Activated T-cell treated with anti-CD3 and anti-CD28 coated beads, Interleukin-2, amount 50 U/mL, for 1 hour (primary cell): ENCODE data around the gene VPS35L.

Experiments
- DNase-seq: peaks from one replicate; pipeline ENCODE4 v3.0.0-alpha.2; 2020

Gene VPS35L, protein sequence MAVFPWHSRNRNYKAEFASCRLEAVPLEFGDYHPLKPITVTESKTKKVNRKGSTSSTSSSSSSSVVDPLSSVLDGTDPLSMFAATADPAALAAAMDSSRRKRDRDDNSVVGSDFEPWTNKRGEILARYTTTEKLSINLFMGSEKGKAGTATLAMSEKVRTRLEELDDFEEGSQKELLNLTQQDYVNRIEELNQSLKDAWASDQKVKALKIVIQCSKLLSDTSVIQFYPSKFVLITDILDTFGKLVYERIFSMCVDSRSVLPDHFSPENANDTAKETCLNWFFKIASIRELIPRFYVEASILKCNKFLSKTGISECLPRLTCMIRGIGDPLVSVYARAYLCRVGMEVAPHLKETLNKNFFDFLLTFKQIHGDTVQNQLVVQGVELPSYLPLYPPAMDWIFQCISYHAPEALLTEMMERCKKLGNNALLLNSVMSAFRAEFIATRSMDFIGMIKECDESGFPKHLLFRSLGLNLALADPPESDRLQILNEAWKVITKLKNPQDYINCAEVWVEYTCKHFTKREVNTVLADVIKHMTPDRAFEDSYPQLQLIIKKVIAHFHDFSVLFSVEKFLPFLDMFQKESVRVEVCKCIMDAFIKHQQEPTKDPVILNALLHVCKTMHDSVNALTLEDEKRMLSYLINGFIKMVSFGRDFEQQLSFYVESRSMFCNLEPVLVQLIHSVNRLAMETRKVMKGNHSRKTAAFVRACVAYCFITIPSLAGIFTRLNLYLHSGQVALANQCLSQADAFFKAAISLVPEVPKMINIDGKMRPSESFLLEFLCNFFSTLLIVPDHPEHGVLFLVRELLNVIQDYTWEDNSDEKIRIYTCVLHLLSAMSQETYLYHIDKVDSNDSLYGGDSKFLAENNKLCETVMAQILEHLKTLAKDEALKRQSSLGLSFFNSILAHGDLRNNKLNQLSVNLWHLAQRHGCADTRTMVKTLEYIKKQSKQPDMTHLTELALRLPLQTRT

DNA sequence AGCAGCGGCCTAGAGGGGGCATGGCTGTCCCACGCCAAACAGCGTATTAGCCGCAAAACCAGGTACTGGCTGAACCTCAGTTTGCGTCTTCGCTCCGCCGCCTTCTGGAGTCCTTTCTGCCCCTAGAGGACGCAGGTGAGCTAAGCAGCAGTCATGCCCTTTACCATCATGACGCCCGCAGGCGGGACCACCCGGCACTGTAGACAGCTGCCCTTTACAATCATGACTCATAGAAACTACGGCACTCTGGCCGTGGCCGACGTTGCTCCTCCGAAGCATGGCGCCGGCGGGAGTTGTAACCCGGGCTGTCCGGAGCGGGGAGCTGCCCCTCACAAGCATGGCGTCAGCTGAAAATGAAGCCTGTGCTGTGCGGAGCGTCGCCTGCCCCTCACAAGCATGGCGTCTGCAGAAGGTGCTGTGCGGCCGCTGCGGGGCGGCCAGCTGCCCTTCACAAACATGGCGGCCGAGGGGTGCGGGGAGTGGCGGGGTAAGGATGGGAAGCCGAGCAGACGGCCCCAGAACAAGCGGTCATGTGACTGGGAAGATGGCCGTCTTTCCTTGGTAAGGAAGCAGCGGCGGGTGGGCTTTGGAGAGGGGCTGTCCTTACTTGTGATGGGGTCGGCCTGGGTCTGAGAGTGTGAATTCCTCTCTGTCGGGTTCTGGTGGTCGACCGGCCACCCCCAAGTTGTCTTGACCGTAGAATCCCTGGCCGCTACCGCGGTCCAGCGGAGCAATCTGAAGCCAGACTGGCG, at the start of gene VPS35L:
VPS35L (plus strand) TSS at position 518 of the 752 bp plus-strand sequence; CDS start at position 545, 27 bp downstream.
- DNase-seq: peak; percentile 98

DNA sequence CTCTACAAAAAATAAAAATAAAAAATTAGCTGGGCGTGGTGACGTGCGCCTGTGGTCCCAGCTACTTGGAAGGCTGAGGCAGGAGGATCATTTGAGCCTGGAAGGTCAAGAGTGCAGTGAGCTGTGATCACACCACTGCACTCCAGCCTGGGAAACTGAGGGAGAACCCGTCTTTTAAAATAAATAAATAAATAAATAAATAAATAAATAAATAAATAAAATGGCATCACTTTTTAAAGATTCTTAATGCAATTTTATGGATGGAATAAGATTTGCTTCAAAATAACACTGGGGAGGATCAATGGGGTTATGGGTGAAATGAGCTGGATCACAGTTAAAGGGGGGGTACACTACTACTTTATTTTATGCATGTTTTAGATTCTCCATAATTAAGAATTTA, 48.5 kb upstream of the VPS35L start:
- no peak for DNase-seq

DNA sequence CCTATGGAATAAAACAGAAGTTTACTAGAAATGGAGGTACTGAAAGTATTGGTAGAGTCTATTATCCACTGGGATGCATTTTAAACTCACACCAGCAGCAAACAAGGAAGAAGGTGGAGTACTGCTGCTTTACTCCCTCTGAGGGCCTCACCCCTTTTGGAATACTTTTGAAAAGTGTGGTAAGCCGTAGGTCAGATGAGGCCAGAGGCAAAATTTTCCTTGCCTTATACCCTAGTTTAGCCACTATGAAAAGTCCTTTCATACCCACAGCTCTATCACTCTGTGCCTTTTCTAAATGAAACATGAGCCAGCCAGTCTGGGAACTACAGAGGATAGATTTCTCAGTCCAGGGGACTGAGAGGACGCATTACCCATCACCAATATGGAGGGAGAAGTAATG, 47.6 kb upstream of the VPS35L start:
- no peak for DNase-seq

DNA sequence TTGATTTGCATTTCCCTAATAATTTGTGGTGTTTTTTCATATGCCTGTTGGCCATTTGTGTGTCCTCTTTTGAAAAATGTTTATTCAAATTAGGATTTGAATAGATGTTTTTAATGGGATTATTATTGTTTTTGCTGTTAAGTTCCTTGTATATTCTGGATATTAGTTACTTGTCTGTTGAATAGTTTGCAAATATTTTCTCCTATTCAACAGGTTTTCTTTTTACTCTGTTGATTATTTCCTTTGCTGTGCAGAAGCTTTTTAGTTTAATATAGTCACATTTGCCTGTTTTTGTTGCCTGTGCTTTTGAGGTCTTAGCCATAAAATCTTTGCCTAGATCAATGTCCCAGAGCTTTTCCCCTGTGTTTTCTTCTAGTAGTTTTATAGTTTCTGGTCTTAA, 43.2 kb upstream of the VPS35L start:
- DNase-seq: no peak

DNA sequence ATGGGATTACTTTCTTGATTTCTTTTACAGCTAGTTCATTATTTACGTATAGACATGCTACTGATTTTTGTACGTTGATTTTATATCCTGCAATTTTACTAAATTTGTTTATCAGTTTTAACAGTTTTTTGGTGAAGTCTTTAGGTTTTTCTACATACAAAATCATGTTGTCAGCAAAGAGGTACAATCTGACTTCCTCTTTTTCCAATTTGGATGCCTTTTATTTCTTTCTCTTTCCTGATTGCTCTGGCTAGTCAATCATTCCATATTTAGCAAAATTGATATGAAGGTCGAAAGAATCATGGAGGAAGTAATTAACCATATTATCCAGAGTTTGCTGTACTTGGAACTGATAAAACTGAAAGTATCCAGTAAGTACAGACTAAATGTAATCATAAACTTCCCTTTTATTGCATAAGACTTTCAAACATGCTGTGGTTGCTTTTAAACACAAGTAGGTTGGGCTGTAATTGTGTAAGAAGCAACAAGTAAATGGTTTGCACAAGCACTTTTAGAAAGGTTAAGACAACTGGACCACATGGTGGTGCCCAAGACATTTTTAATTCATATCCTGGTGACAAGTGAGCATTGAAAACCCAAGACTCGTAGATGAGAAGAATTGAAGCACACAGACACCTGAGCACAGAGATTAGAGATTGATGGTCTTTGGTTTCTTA, 42.0 kb upstream of the VPS35L start:
- DNase-seq: no peak

DNA sequence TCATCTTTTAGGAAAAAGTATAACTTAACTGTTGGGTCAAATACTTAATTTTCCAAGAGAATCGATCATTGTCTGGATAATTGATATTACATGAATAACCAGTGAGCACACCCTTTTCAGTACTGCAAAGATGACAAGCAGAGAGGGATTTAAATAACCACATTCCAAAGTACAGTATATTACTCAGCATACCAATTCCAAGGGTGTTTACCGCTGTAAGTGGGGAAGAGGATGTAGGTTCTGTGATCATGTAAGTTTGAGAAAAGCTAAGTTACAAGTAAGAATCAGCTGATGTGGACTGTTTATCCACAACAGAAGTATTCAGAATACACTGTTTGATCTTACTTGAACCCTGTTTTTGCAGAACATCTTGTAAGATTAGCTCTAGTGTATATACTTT, 39.7 kb upstream of the VPS35L start:
- DNase-seq: no peak

DNA sequence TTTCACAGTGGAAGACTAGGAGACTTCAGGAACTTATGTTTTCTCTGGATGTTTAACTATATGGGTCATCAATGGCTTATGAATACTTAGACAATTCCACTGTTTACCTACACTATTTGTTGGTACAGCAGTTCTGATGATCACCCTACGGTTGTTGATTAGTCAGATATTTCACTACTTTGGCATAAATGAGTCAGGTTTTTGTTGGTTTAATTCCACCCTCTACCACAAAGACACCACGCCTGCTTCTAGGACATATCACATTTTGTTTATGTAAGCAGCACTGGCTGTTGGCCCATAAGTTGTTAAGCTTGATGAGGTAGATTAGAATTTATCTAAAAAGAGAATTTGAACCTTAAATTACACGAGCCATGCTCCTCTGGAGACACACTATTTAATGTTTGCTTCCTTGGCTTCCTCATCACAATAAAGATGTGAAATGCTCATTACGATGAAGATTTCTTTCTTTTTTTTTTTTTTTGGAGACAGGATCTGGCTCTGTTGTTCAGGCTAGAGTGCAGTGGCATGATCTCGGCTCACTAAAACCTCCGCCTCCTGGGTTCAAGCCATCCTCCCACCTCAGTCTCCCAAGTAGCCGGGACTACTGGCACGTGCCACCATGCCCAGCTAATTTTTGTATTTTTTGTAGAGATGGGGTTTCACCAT, 37.9 kb upstream of the VPS35L start:
- DNase-seq: no peak

DNA sequence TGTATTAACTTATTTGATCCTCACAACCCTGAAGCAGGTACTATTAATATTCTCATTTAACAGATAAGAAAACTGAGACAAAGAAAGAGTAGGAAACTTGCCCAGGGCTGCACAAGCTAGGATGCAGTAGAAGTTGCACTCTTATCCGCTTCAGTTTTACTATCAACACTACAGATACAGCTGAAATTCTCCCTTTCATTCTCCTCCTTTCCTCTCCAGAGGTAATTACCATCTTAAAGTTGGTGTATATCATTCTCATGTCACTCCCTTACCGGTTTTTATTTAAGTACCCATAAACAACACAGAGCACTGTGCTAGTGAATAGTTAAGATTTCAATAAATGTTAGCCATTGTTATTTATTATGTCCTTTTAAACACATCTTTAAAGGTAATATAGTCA, 37.1 kb upstream of the VPS35L start:
- DNase-seq: no peak

DNA sequence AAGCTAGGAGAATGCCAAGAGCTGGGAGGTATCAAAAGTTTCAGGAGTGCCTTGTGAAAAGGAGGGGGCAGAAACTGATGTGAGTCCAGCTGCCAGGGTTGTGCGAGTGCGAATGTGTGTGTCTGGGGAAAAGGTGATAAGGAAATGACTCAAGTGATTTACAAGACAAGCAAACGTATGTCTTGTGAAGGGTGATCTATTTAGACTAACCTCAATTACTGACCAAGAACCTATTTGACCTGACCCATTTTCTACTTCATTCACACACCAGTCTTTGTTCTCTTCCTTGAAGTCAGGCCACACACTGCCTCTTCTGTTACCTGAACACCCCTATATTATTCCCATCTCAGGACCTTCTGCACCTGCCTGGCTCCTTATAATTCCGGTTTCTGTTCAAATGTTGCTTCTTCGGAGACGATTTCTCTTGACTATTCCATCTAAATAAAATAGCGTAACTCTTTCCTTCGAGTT, 34.6 kb upstream of the VPS35L start:
- no peak for DNase-seq

DNA sequence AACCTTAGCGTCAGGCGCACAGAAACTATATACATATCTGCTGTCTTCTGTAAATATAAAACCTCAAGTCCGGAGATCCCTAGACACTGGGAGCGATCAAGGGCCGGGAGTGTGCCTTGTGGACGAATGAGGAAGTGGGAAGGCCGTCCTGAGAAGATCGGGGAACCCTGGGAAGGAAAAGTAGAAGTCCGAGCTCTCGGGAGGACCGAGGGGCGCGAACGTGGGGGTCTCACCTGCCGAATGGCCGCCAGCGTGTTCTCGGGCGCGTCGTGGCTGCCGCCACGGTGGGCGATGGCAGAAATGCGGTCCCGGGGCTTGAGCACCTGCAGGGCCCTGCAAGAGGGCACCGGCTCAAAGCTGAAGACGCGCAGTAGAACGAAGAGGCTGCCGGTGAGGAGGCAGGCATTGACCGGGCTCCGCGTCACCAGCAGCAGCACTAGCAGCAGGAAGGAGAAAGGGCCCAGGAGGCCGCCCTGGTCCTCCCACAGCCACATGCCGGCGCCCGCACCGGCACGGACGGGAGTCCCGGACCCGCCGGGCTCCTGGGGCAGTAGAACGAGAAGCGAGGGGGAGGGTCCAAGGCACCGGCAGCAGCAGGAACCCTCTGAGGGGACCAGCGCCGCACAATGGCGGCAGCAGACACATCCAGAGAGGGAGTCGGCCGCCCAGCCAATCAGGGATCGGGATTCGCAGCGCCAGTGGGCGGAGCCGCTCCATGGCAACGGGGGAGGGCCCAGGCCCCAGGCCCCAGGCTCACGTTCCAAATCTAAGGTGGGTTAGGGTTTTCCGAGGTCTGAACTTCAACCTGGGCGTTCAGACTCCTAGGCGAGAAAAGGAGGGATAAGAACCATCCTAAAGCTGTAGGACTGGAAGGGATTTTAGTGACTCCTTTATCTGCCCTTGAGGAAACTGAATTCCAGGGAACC, 33.8 kb upstream of the VPS35L start, which contains the start of gene GDE1:
GDE1 (minus strand) TSS at position 628 of the 926 bp plus-strand sequence; CDS start at position 494, 134 bp downstream.
- peak; percentile 95 for DNase-seq

DNA sequence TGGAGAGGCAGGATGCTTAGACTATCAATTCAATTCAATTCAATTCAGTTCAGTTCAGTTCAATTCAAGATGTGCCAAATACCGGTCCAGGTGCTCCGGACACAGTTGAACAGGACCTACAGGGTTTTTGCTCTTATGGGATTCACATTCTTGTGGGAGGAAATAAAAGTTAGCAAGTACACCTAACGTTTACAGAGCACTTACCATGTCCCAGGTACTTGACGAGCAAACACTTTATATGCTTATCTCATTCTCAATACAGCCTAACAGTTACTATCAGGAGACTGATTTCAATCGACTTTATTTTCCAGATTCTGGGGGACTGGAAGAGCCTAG, 33.1 kb upstream of the VPS35L start:
- DNase-seq: no peak

DNA sequence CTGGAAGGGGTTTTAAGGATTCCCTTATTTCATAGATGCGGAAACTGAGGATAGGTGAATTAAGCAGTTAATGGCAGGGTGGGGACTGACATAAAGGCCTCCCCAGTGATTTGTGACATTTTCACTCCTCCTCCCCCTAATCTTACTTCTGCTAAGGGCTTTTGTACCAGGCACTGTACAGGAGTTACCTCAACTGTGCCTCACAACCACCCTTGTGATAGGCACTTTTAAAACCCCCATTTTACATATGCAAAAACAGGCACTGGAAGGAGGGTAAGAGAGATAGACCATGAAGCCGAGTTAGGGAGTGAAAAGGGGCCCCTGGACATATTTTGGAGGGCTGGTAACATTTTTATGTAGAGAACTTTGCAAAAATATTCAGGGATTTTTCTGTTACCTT, 32.7 kb upstream of the VPS35L start:
- DNase-seq: no peak

DNA sequence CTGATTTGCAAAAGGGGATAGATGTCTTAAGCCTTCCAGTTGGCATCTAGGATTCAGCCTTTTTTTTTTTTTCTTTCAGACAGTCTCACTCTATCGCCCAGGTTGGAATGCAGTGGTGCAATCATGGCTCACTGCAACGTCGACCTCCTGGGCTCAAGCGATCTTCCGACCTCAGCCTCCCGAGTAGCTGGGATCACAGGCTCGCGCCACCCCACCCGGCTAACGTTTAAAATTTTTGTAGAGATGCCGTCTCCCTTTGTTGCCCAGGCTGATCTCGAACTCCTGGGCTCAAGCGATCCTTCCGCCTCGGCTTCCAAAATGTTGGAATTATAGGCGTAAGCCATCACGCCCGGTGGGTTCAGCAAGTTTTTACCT, 32.3 kb upstream of the VPS35L start:
- no peak for DNase-seq

DNA sequence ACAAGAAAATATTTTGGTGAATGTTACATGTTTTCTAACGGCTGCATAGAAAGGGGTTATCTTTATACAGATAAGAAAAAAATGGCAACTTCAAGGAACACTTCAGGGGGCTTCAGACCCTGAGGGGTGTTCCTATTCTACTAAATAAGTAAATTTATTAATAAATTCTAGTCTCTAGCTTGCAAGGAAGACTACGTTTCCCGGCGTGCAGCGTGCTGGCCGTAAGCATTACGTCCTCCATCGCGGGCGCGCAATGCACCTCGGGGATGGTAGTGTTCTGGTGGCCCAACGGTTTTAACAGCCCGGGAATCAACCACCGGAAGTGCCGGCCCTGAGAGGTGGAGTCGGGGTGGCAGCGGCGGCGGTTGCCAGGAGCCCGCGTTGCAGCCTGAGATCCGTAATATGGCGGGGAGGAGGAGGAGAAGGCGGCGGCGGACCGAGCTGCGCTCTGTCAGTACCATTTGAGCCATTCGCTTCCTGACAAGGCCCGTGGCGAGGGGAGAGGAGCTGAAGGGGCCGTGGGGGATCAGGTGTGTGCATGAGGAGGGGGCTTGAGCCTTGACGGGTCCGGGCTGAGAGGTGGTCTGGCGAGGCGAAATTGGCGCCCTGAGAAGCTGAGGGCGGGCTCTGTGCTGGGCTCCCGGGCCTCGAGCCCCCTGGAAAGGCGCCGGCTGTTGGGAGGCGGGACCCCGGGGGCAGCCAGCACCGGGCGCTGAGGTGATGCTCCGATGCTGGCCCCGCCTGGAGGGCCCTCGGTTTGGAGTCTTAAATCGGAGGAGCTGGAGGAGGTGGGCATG, 31.7 kb upstream of the VPS35L start, which contains the start of gene CCP110:
CCP110 (plus strand) TSS at position 384 of the 797 bp plus-strand sequence. CDS start 3,940 bp downstream, outside the sequence.
- peak; percentile 91 for DNase-seq

DNA sequence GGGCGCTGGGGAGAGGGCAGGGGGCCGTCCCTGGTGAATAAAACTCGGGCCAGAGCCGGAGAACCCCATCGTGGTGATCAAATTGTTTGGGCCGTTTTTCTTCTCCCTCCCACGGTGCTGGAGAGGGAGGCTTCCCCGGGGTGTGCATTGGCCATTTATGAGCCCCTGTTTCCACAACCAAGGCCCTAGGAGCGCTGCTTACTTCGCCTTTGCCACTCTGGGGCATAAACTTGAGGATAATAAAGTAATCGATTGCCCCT, 31.2 kb upstream of the VPS35L start:
- DNase-seq: no peak

DNA sequence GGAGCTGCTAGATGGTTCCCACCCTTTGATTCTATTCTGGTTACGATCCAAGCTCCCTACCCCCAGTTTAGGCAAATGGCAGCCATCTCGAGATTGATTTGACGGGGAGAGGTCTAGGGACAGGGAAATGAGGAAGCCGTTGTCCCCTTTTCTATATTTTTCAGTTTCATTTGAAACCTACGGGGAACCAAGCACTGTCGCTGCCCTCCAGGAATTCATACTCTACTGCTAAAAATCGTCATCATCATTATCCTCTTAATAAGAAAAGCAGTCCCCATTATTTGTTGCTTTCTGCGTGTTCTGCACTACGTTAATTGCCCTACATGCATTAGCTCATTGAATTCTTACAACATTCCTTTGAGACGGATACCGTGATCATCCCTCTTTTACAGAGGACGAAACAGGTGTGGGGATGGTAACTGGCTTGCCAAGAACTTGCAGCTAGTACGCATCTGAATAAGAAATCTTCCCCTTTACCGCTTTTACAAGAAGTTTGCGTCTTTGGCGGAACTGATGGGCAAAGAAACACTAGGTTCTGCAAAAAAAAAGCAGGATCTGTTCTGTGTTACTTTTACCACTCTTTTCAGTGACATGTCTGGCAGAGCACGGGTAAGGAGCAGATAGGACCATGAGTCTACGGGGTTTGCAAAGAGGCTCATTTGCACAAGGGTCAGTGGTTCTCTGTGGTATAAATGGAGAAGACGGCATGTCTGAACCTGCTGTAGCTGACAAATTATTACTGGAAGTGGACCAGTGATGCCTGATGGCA, 30.7 kb upstream of the VPS35L start:
- no peak for DNase-seq

DNA sequence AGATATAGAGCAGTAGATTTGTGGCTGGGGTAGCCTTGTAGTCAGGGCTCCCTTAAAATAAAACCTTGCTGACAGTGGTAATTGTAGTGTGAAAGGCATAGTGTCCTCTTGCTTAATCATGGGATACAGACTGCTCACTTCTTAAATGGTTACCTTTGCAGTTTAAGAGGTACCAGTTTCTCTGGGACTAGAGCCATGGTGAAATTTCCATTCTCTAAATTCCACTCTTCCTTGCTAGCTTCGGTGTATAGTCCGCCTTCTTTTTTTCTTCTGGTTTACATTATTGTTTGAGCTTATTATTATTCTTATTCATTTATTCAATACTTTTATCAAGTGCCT, 30.1 kb upstream of the VPS35L start:
- DNase-seq: no peak

DNA sequence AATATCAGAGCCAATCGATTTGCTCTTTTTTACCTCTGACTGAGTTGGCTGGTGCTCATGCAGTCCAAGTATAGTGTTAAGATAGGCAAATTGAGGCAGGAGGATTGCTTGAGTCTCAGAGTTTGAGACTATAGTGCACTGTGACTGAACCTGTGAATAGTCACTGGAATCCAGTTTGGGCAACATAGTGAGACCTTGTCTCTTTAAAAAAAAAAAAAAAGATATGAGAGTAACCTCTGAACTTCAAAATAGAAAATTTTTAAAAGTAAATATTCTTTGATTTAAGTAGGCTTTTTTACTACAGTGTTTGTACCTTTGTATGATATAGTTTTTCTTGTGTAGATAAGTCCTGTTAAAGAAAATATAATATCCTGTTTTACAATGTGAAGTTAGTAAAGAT, 28.3 kb upstream of the VPS35L start:
- no peak for DNase-seq

DNA sequence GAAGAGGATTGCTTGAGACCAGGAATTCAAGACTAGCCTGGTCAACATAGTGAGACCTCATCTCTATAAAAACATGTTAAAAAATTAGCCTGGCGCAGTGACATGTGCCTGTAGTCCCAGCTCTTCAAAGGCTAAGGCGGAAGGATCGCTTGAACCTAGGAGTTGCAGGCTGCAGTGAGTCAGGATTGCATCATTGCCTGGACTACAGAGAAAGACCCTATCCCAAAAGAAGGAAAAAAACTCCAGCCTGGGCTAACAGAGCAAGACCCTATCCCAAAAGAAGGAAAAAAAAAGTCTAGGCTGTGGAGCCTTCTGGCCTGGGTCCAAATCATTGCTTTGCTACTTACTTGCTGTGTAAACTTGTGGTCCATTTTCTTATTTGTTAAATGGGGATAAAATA, 26.8 kb upstream of the VPS35L start:
- no peak for DNase-seq
